HepG2 (cell line): ENCODE results near the gene MDP1. TPM values are rescaled to one million over a fixed set of nuclear protein-coding genes. Genes with fewer than 3 reads are reported as not detected.

ENCODE experiments used
- ARID5B ChIP-seq: IDR thresholded peaks from 2 replicates; pipeline ENCODE4 v1.4.0; 2020; ENCODE audit warnings: mild to moderate bottlenecking, missing genetic modification reagents
- ATF2 ChIP-seq: sonication (generic); formaldehyde crosslinking; IDR thresholded peaks from 2 replicates; pipeline ENCODE4 v1.4.0; 2020; ENCODE audit warnings: missing genetic modification reagents
- HNF4A ChIP-seq: sonication (generic); formaldehyde crosslinking; IDR thresholded peaks from 2 replicates; pipeline ENCODE4 v1.4.0; 2020; ENCODE audit warnings: missing genetic modification reagents
- MXD3 ChIP-seq: IDR thresholded peaks from 2 replicates; pipeline ENCODE4 v1.6.1; 2016; ENCODE audit warnings: mild to moderate bottlenecking, missing biosample characterization, missing genetic modification reagents
- MYNN ChIP-seq: sonication (generic); formaldehyde crosslinking; IDR thresholded peaks from 2 replicates; pipeline ENCODE4 v1.4.0; 2020; ENCODE audit warnings: mild to moderate bottlenecking, low read depth, missing genetic modification reagents
- MZF1 ChIP-seq: sonication (generic); formaldehyde crosslinking; IDR thresholded peaks from 2 replicates; pipeline ENCODE4 v1.8.1; 2023; ENCODE audit warnings: mild to moderate bottlenecking, missing genetic modification reagents, borderline replicate concordance
- ZBTB14 ChIP-seq: sonication (generic); formaldehyde crosslinking; IDR thresholded peaks from 2 replicates; pipeline ENCODE4 v1.4.0; 2020; ENCODE audit warnings: missing genetic modification reagents
- ZFP82 ChIP-seq: sonication (generic); formaldehyde crosslinking; IDR thresholded peaks from 2 replicates; pipeline ENCODE4 v1.5.1; 2020; ENCODE audit warnings: mild to moderate bottlenecking, missing genetic modification reagents, borderline replicate concordance
- ZMYM3 ChIP-seq: sonication (generic); formaldehyde crosslinking; IDR thresholded peaks from 2 replicates; pipeline ENCODE4 v1.5.1; 2020; ENCODE audit warnings: mild to moderate bottlenecking, missing genetic modification reagents
- ZNF44 ChIP-seq: sonication (generic); formaldehyde crosslinking; IDR thresholded peaks from 2 replicates; pipeline ENCODE4 v1.5.1; 2020; ENCODE audit warnings: mild to moderate bottlenecking, missing genetic modification reagents
- ZNF746 ChIP-seq: sonication (generic); formaldehyde crosslinking; IDR thresholded peaks from 2 replicates; pipeline ENCODE4 v1.8.0; 2022; ENCODE audit warnings: mild to moderate bottlenecking, missing genetic modification reagents
- ZNF879 ChIP-seq: sonication (generic); formaldehyde crosslinking; IDR thresholded peaks from 2 replicates; pipeline ENCODE4 v1.8.1; 2023; ENCODE audit warnings: missing genetic modification reagents
- polyA plus RNA-seq, 8 experiments: library from polyadenylated mRNA; depleted of rRNA in 3 of 8; stranded (reverse) in 7 of 8; unstranded in 1 of 8; fragments of >200 nt; fragmentation: Illumina TruSeq in 4 of 8; extraction: Trizol in 4 of 8; gene quantifications; 2 replicates each; pipeline versions ENCODE4 v1.2.1 to v1.2.3, GENCODE V29; 2011 to 2016; ENCODE audit warnings: low read depth in 4 of 8, missing spikeins in 1 of 8, mixed read lengths in 1 of 8; ENCODE audit not compliant: insufficient read depth in 1 of 8
- total RNA-seq, 5 experiments: library from RNA; depleted of rRNA; stranded (reverse); fragments of >200 nt; fragmentation: Illumina TruSeq; extraction: Trizol; gene quantifications; 2 replicates each; pipeline ENCODE4 v1.2.3, GENCODE V29; 2016; ENCODE audit warnings: low read depth in 1 of 5
- TF ChIP-seq, protein P1 (sequence below): sonication (generic); formaldehyde crosslinking; IDR thresholded peaks from 2 replicates; pipeline ENCODE4; 2020; ENCODE audit warnings: missing genetic modification reagents, mild to moderate bottlenecking, borderline replicate concordance
- TF ChIP-seq, protein P2 (sequence below): sonication (generic); formaldehyde crosslinking; IDR thresholded peaks from 2 replicates; pipeline ENCODE4 v1.5.0; 2020; ENCODE audit warnings: missing genetic modification reagents

Gene MDP1
- total and polyA plus RNA-seq, 2 of the 13 experiments (the other 11 are each of a cell fraction or from before 2014, with no cell fraction given) = 44.1 to 48.7 TPM

GRCh38 chr14:24215495-24216344 lies at the start of gene MDP1 (continued):
- TF ChIP-seq ARID5B = peak; percentile 94
- no peak for TF ChIP-seq ZBTB14 (CRISPR knock-in tag)
- TF ChIP-seq MZF1 (CRISPR knock-in tag) = no peak; the same call in none of the 2 replicates
- peak; percentile 89 for TF ChIP-seq ZMYM3 (CRISPR knock-in tag)
- TF ChIP-seq ZNF879 (CRISPR knock-in tag) = peak; percentile 81; the same call in 1 of the 2 replicates
- TF ChIP-seq ATF2 = peak; percentile 98
- TF ChIP-seq ZFP82 (CRISPR knock-in tag) = no peak
- no peak for TF ChIP-seq ZNF44 (CRISPR knock-in tag)
- TF ChIP-seq, protein P1, sequence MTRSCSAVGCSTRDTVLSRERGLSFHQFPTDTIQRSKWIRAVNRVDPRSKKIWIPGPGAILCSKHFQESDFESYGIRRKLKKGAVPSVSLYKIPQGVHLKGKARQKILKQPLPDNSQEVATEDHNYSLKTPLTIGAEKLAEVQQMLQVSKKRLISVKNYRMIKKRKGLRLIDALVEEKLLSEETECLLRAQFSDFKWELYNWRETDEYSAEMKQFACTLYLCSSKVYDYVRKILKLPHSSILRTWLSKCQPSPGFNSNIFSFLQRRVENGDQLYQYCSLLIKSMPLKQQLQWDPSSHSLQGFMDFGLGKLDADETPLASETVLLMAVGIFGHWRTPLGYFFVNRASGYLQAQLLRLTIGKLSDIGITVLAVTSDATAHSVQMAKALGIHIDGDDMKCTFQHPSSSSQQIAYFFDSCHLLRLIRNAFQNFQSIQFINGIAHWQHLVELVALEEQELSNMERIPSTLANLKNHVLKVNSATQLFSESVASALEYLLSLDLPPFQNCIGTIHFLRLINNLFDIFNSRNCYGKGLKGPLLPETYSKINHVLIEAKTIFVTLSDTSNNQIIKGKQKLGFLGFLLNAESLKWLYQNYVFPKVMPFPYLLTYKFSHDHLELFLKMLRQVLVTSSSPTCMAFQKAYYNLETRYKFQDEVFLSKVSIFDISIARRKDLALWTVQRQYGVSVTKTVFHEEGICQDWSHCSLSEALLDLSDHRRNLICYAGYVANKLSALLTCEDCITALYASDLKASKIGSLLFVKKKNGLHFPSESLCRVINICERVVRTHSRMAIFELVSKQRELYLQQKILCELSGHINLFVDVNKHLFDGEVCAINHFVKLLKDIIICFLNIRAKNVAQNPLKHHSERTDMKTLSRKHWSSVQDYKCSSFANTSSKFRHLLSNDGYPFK (CRISPR knock-in tag) = peak; percentile 99
- peak; percentile 70 for TF ChIP-seq HNF4A
- peak; percentile 97 for TF ChIP-seq MXD3
- peak; percentile 76 for TF ChIP-seq ZNF746 (CRISPR knock-in tag)
- TF ChIP-seq, protein P2, sequence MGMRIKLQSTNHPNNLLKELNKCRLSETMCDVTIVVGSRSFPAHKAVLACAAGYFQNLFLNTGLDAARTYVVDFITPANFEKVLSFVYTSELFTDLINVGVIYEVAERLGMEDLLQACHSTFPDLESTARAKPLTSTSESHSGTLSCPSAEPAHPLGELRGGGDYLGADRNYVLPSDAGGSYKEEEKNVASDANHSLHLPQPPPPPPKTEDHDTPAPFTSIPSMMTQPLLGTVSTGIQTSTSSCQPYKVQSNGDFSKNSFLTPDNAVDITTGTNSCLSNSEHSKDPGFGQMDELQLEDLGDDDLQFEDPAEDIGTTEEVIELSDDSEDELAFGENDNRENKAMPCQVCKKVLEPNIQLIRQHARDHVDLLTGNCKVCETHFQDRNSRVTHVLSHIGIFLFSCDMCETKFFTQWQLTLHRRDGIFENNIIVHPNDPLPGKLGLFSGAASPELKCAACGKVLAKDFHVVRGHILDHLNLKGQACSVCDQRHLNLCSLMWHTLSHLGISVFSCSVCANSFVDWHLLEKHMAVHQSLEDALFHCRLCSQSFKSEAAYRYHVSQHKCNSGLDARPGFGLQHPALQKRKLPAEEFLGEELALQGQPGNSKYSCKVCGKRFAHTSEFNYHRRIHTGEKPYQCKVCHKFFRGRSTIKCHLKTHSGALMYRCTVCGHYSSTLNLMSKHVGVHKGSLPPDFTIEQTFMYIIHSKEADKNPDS = peak; percentile 38; the same call in 1 of the 2 replicates
- TF ChIP-seq MYNN (CRISPR knock-in tag) = peak; percentile 95; the same call in 1 of the 2 replicates
